RWPE1 (cell line): ENCODE measurements around the gene KCNB1.

ENCODE experiments used
- CTCF ChIA-PET: fragments of 350-600 bp; sonication (Branson Sonifier 250); formaldehyde crosslinking; extraction: SDS; loops from one replicate; lab custom pipeline; 2021; lab: Yijun Ruan, JAX
- POLR2A ChIA-PET: fragments of 400-600 bp; formaldehyde crosslinking; extraction: SDS; loops from one replicate; lab custom pipeline; 2020; ENCODE audit warnings: antibody characterized with exemption; ENCODE audit not compliant: low non-redundant PET; lab: Yijun Ruan, JAX
- DNase-seq: peaks from one replicate; pipeline ENCODE4 v3.0.0; 2012; ENCODE audit warnings: low spot score
- H3K27ac ChIP-seq: fragments of 450-650 bp; 2 replicates; pipeline ENCODE4 v1.5.1; 2017
- TF ChIP-seq, protein P1 (sequence below): fragments of 450-650 bp; conservative IDR thresholded peaks from 2 replicates; pipeline ENCODE4 v1.5.1; 2017; ENCODE audit warnings: low read depth, mild to moderate bottlenecking

KCNB1 gene

GRCh38 chr20:49395183-49395582 is 87.3 kb downstream of the KCNB1 start:
- TF ChIP-seq, protein P1, sequence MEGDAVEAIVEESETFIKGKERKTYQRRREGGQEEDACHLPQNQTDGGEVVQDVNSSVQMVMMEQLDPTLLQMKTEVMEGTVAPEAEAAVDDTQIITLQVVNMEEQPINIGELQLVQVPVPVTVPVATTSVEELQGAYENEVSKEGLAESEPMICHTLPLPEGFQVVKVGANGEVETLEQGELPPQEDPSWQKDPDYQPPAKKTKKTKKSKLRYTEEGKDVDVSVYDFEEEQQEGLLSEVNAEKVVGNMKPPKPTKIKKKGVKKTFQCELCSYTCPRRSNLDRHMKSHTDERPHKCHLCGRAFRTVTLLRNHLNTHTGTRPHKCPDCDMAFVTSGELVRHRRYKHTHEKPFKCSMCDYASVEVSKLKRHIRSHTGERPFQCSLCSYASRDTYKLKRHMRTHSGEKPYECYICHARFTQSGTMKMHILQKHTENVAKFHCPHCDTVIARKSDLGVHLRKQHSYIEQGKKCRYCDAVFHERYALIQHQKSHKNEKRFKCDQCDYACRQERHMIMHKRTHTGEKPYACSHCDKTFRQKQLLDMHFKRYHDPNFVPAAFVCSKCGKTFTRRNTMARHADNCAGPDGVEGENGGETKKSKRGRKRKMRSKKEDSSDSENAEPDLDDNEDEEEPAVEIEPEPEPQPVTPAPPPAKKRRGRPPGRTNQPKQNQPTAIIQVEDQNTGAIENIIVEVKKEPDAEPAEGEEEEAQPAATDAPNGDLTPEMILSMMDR: no peak
- ChIA-PET POLR2A (no interaction called here), CTCF (interaction anchor here (0.7 kb wide), 1 partner anchor 263 kb away, joined by 3 read pairs; no protein-coding TSS in a partner anchor)
- no peak for DNase-seq
- H3K27ac ChIP-seq: no peak overlapping the region

GRCh38 chr20:49394757-49395156 is 87.7 kb downstream of the KCNB1 start:
- no peak overlapping the region for H3K27ac ChIP-seq
- CTCF ChIA-PET: interaction anchor here (0.7 kb wide), 1 partner anchor 263 kb away, joined by 3 read pairs; no protein-coding TSS in a partner anchor
- POLR2A ChIA-PET: no interaction called here
- TF ChIP-seq, protein P1: no peak
- no peak for DNase-seq

DNA sequence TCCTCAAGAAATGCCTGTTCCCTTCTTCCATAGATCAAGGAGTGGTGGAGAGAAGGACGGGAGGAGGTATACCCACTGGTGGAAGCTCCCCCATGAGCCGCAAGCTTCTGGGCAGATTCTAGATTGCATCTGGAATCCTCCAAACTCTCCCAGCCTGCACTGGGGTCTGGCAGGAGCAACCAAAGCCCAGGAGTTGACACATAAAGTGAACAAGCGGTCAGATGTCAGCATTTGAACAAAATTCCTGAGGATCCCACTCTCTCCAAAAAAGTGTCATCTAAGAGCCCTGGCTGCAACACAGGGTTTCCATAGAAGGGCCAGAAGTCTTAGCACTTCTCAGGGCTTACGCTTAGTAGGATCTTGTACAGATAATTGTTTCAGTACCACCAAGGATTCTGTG is 88.2 kb downstream of the KCNB1 start:
- POLR2A ChIA-PET: no interaction called here
- no peak overlapping the region for H3K27ac ChIP-seq

DNA sequence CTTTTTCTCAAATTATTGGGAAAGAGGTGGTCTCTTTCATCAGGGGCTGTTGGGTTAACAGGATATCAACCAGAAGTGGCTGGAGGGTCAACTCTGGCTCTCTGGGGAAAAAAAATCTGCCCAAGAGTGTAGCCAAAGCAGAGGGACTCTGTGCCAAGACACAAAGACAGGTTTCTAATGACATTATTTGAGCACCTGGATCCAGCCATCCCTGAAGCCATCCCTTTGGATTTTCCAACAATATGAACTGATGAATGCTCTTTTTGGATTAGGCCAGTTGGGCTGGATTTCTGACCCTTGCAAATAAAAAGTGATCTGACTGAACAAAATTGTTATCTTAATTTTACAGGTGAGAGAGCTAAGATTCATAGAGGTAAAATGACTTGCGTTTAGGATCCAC is 88.7 kb downstream of the KCNB1 start:
- DNase-seq: no peak
- ChIA-PET CTCF (interaction anchor here (0.7 to 1.4 kb wide), 2 partner anchors 9 to 172 kb away, joined by 3 to 5 read pairs; no protein-coding TSS in a partner anchor), POLR2A (no interaction called here)
- H3K27ac ChIP-seq: no peak overlapping the region
- TF ChIP-seq, protein P1: no peak

More for the DNA sequence above, 88.2 kb downstream of the KCNB1 start:
- TF ChIP-seq, protein P1: no peak
- no peak for DNase-seq
- CTCF ChIA-PET: interaction anchor here (0.7 kb wide), 1 partner anchor 171 kb away, joined by 5 read pairs; no protein-coding TSS in a partner anchor

DNA sequence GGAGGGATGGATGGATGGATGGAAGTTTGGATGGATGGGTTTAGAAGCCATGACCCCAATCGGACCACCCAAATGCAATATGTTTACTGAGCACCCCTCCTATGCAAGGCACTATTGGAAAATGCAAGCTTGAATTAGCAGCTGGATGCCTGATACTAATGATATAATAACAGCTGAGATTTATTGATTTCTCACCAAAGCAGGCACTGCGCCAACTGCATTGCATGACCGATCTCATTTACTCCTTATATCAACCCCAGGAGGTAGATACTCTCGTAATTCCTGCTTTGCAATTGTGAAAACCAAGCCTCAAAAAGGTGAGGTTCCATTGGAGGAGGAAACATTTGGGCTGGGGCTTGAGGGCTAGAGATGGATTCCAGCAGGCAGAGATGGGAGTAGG is 89.7 kb downstream of the KCNB1 start:
- ChIA-PET CTCF (interaction anchor here (0.7 to 1.4 kb wide), 2 partner anchors 8 to 354 kb away, joined by 3 read pairs; no protein-coding TSS in a partner anchor), POLR2A (no interaction called here)
- no peak overlapping the region for H3K27ac ChIP-seq
- TF ChIP-seq, protein P1: no peak
- no peak for DNase-seq

DNA sequence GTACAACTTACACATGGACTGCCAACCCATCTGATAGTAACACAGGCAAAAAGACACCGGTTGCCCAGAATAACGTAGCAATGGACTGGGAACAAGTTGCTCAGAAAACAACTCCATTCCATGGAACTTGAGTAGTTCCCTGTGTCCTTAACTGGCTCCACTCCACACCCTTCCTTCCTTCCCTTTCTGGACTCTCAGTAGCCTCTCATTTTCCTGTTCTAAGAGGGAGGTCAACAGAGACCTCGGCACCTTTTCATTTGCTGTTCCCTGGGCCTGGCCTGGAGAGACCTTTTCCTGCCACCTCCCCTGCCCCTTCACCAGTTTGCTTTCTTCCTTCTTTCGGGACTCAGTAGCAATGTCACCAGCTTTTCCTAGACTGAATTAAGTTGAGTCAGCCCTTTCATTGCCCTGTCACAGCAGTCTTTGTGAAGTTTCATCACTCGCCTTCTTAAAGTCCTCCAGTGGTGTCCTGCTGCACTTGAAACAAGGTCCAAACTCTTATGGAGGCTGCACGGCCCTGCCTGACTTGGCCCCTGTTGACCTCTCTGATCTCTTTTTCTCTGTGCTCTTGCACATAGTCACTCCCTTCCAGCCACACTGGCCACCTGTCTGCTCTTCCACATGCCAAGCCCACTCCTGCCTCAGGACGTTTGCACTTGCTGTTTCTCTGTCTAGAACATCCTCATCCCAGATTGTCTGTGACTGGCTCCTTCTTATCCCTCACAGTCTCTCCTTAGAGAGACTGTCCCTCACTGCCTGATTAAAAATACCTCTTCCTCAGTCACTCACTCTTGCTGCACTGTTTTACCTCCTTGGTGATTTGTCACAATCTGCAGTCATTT is 90.8 kb downstream of the KCNB1 start:
- POLR2A ChIA-PET: no interaction called here
- TF ChIP-seq, protein P1: no peak

More for the DNA sequence above, 90.8 kb downstream of the KCNB1 start:
- no peak overlapping the region for H3K27ac ChIP-seq
- CTCF ChIA-PET: interaction anchor here (0.6 kb wide), 1 partner anchor 37 kb away, joined by 4 read pairs; no protein-coding TSS in a partner anchor
- no peak for DNase-seq
